Measurements from ENCODE around the gene TAT. TPM values are rescaled to one million over a fixed set of nuclear protein-coding genes. Genes with fewer than 3 reads are reported as not detected.
"Not testable (repeated sequence)": the region's sequence is repeated elsewhere in the genome, so short reads cannot be mapped to it uniquely, and the experiment has no call there.

Gene TAT
- total RNA-seq, 1 donor from 2014 or later, result not detected

DNA sequence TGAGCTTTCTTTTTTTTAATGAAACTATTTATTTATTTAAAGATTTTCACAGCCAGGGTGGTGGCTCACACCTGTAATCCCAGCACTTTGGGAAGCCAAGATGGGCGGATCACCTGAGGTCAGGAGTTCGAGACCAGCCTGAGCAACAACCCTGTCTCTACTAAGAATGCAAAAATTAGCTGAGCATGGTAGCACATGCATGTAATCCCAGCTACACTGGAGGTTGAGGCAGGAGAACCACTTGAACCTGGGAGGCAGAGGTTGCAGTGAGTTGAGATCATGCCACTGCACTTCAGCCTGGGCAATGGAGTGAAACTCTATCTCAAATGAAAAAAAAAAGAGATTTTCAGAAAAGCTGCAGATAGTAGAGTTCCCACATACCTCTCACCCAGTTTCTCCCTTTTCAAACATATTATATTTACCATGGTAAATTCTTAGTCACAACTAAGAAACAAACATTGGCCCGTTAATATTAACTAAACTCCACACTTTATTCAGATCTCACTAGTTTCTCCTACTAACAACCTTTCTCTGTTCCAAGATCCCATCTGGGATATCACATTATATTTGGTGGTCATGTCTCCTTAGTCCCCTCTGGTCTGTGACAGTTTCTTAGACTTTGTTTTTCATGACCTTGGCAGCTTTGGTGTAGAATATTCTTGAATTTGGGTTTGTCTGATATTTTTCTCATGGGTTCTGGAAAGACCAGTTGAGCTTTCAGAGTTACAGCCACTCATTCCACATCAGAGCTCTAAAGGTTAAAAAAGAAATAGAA is 7.8 kb upstream of the TAT start:
- no peak for DNase-seq (ENCODE audit: low spot score)

DNA sequence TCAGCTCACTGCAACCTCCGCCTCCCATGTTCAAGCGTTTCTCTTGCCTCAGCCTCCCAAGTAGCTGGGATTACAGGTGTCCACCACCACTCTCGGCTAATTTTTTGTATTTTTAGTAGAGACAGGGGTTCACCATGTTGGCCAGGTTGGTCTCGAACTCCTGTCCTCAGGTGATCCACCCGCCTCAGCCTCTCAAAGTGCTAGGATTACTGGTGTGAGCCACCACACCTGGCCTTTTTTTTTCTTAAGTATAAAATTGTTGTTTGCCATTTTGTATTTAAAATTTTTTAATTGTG is 5.6 kb upstream of the TAT start:
- DNase-seq (ENCODE audit: low spot score), result not testable (repeated sequence)

DNA sequence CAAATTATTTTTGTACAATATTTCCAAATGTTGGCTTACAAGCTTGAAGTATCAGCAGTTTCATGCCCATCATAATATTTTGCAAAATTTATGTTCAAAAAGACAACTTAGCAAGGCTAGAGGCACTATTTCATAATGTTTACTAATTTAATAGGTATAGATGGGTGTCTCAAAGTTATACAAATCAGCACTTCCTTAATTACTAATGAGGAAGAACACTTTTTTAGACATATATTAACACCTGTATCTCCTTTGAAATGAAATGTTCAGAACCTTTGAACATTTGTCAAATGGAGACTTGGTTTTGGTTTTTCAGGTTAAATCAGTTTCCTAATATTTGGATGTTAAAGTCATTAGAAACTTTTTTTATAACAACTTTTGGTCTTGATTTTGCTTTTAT is 2.2 kb downstream of the TAT start:
- DNase-seq (ENCODE audit: low spot score), result no peak

DNA sequence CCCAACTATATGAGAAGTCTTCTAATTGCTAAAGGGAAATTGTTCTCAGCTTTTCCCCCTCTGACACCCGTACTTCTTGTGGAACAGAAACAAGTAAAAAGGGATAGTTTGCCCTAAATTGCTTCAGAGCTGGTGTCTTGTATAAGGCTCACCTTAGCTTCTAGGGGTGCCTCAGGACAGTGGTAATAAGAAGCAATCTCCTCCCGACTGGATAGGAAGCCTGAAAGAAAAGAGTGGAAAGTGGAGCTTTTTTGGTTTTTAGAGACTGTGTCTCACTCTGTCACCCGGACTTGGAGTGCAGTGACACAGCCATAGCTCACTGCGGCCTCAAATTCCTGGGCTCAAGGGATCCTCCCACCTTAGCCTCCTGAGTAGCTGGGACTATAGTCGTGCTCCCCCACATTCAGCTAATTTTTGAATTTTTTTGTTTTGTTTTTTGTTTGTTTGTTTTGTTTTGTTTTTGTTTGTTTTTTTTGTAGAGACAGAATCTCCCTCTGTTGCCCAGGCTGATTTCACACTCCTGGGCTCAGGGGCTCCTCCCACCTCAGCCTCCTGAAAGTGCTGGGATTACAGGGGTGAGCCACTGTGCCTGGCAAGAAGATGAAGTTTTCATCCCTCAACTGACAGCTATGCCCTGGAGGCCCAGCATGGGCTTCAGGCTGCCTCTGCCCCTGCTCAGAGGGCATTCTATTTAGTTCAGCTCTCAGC is 3.4 kb downstream of the TAT start:
- no peak for DNase-seq (ENCODE audit: low spot score)

DNA sequence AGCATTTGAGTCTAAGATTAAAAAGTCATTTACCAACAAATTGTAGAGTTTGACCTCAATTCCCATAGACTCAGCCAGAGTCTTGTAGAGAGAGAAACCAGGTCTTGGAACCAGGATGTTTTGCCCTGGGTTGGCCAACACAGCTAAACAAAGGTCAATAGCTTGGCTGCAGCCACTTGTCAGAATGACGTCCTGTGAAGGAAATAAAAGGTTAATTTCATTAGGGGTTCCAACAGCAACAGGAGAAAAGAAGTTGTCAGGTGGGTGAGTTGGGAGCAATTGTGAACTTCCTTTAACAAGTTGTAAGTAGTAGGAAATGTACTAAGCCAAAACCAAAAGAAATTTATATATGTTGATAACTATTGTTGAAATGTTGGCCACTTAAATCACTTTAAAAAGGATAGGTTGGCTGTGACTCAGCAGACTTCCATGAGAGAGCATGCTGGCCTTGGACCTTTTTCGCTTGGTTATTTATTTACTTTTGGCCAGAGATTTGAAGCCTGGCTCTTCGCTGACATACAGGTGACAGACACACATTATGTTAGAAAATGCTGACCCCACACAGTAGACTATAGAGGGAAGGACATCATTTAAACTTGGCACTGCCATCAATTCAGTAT is 4.3 kb downstream of the TAT start:
- no peak for DNase-seq (ENCODE audit: low spot score)

GRCh38 chr16:71570144-71570543 is 6.7 kb downstream of the TAT start:
- DNase-seq (ENCODE audit: low spot score), result no peak

DNA sequence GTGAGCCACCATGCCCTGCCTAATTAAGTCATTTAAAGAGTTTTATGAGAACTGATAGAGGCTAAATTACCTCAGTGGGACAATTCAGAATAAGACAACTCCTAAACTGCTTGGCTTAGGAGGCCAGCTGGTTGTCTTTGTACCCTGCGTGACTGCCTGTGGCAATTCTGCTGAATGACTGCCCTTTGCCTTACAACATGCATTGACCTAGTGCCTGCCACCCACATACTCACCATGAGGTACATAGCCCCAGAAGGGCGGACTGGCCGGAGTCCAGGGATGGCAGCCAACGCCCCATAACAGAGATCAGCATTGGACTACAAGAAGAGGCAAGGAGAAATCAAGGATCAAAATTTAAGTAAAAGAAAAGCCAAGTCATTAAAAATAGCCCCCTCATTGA is 7.3 kb downstream of the TAT start:
- no peak for DNase-seq (ENCODE audit: low spot score)

DNA sequence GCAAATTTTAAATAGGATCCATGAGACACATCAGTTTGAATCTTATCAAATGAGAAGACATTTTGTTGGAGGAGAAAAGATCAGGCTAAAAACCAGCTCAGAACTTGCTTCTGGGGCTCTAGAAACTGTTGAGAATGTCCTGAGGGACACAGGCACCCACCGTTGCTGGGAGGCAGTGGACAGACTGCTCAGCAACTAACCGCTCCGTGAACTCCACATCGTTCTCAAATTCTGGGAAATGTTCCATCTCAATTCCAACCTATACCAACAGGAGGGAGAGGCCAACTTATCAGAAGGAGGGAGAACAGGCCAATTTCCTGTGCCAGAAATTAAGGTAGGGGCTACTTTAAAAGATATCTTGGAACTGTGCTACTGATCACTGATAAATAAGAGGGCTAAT is 8.3 kb downstream of the TAT start:
- no peak for DNase-seq (ENCODE audit: low spot score)

DNA sequence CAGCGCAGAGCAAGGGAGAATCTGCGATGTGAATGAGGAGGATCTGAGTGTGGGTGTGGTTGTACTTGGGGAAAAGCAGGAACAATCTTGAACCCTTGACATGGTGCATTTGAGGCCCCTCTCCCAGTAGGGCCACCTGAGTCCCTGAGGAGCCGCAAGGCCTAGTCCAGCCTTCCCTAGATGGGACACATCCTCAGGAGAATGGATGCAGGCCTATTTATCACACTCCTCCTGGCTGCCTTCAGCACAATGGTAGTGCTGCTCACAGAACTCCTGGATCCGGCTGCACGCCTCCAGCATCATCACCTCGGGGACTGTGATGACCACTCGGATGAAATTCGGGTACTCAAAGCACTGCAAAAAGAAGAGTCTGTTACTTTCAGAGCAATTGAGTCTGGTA is 9.0 kb downstream of the TAT start:
- no peak for DNase-seq (ENCODE audit: low spot score)

DNA sequence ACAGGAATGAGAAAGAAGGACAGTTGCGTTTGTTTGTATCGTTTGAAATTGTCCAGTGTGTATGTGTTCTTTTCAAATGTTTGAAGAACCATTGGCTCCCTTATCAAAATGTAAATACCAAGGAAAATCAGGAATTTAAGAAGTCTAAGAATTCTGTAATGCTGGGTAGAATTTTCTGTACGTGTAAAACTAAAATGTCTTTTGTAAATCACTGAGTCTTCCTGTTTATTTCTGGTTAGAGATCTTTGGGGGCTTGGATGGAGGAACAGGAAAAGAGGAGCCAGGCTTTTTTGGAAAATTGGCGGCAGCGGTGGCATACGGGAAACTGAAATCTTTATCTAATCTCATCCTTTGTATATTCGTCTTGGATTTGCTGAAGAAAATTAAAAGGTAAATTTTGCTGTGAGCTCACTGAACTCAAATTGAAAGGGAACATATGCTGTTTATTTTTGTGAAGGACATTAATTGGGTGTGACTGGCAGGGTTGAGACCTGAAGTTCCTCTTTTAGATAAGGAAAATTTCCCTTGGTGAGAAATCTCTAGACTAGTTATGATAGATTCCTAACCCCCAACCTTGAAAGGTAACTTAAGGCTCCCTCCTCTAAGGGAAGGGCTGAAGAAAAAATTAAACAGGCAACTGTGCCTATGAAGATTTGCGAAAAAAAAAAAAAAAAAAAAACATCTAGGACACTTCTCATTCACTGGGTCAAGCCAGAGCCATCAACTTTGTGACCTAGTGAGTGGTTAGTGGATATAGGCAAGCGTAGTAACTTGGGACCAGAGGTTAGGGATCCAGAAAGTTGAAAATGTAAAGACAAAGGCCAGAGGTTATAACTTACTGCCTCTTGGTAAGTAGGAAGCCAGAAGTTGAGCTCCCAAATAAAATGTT is 10.8 kb downstream of the TAT start:
- no peak for DNase-seq (ENCODE audit: low spot score)

DNA sequence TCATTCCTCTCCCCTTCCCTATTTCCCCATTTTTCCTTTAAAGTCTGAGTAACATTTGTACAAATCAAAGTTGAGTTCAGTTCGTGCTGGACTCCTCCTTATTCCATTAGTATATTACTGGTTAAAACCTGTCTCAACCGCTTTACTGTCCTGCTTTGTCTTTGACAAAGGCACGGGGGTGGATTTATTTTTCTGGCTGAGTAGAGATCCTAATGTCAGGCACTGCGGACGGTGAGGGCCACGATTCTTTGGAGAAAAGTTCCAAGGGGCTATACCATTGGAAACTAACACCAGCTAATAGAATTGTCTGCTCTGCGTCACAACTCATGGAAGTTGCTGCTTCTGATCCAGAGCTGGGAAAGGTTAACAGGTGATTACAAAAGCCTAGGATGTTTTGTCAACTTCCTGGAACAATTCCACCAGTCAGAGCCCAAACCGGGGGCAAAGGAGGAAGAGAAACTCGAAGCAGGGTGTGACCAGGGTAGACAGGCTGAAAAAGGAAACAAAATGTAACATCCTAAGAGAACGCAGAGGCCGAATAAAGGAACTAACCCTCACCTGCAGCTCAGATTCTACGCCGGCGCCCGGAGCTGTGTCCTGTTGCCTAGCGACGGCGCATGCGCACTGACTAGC is 12.4 kb downstream of the TAT start:
- DNase-seq (ENCODE audit: low spot score), result peak; percentile 95

GRCh38 chr16:71562552-71562951 is 14.3 kb downstream of the TAT start:
- DNase-seq (ENCODE audit: low spot score), result no peak

DNA sequence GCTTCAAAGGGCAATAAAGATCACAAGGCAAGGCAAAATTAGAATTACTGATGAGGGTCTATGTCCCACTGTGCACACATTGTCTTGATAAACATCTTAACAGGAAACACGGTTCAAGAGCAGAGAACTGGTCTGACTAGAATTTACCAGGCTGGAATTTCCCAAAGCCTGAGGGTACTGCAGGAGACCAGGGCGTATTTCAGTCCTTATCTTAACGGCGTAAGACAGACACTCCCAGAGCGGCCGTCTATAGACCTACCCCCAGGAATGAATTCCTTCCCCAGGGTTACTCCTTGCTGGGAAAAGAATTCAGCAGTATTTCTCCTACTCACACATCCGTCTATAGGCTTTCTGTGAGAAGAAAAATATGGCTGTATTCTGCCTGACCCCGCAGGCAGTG is 15.0 kb downstream of the TAT start:
- not testable (repeated sequence) for DNase-seq (ENCODE audit: low spot score)

- no peak for DNase-seq (ENCODE audit: low spot score)
These were observed 17.0 kb downstream of the TAT start for GRCh38 chr16:71559855-71560254.

DNA sequence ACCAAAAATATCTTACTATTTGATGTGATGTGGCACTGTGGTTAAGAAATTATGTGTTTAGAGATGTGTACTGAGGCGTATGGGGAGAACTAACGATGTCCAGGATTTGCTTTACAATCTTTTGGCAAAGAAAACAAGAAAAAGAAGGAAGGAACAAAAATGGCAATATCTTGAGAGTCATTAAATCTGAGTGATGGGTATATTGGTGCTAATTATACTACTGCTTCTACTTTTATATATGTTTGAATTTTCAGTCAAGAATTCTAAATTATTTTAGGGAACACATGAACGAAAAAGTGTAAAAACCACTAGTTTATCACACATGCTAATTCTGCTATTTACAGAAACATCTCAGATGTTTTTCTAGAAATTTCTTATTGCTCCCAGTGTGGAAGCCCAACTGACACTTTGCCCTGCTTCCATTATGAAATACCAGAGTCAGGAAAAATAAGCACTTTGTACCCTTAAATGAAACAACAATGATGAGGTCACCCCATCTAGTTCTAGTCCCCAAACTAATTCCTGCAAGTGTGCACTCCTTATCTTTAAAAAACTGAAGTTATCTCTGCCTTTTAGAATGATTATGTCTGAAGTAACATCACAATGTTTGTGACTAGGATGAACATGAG is 18.8 kb downstream of the TAT start:
- DNase-seq (ENCODE audit: low spot score), result no peak

- DNase-seq (ENCODE audit: low spot score), result no peak
These were observed 19.6 kb downstream of the TAT start for GRCh38 chr16:71557299-71557698.

GRCh38 chr16:71555230-71555891 is 21.5 kb downstream of the TAT start:
- no peak for DNase-seq (ENCODE audit: low spot score)

DNA sequence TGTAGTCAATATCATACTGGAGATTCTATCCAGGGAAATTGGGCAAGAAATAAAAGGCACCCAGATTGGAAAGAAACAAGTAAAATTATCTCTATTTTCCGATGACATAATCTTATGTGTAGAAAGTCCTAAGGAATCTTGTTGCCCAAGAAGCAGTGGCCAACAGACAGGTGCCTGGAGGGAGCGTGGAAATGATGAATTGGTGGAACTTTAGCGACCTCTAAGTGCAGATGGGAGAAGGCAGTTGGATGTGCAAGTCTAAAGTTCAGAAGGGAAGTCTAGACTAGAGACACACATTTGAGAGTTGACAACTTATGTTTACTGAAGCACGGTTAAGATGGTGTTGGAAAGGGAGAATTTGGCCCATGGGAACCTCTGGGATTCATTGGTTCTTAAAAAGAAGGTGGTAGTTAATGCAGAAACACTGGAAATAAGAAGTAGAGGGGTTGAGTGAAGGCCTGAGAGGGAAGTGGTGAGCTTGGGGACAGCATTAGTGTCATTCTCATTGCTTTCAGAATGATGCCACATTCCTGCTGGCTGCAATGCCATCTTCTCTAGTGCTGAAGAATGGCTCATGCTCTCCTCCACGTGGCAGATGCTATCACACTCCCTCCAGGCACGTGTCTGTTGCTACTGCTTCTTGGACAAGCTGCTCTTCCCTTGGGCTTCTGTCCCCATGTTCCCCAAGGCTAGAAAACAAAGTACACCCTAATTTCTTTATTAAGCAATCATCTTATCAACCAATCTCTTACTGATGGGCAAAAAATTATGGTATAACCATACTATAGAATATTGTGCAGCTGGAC is 24.0 kb downstream of the TAT start:
- no peak for DNase-seq (ENCODE audit: low spot score)

DNA sequence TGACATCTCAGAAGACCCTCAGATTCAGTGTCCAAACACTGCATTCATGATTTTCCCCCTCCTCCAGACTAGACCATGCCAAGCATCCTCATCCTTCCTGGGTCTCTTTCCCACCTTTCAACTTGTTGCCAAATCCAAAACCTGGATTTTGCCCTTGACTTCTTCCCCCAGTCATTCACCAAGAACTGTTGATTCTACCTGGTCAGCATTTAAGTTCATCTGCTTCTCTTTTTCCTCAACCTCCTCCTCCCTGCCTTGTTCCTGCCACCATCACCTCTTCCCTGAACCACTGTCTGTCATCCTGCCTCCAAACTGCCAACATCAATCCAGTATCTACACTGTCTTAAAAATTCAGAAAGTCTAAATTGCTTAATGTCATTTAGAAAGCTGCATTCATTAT is 29.7 kb downstream of the TAT start:
- no peak for DNase-seq (ENCODE audit: low spot score)

Data from mesenteric fat pad (tissue), 1 donor.